GM12874 (cell line): Measurements from ENCODE around the gene DHCR24.

Experiments used
- TF ChIP-seq, protein P1 (sequence below): IDR thresholded peaks from 2 replicates; pipeline ENCODE4 v1.5.1; 2011; ENCODE audit warnings: low read depth, mild to moderate bottlenecking, control low read depth, low read length, moderate library complexity; ENCODE audit not compliant: insufficient read depth

DHCR24 gene

DNA sequence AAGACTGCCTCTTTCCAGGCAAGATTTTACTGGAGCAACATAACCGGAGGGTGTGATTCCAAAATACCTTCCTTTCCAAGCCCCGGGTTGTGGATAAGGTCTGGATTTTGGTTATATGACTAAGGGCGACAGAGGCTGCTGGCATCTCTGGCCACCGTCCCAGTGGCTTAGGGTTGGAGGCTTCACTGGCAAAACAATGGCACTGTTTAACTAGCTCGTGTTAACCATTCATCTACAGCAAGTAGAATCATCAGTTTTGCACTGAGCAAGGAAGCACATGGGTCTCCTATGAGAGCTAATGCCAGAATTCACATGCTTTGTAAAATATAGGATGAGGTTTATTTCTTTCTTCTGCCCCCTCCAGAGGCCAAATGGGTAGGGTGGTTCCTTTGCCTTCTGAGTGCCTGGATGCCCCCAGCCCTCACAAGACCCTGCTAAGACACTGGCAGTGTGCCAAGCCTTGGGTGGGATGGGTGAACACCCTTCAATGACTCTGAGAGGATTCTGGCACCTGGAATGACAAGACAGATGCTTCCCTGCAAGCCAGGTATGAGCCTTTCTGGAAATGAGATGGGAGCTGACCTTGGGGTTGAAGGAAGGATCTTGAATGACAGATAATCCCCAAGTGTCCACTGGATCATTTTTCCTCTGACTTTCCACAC lies 36.8 kb downstream of the DHCR24 start:
- TF ChIP-seq, protein P1, sequence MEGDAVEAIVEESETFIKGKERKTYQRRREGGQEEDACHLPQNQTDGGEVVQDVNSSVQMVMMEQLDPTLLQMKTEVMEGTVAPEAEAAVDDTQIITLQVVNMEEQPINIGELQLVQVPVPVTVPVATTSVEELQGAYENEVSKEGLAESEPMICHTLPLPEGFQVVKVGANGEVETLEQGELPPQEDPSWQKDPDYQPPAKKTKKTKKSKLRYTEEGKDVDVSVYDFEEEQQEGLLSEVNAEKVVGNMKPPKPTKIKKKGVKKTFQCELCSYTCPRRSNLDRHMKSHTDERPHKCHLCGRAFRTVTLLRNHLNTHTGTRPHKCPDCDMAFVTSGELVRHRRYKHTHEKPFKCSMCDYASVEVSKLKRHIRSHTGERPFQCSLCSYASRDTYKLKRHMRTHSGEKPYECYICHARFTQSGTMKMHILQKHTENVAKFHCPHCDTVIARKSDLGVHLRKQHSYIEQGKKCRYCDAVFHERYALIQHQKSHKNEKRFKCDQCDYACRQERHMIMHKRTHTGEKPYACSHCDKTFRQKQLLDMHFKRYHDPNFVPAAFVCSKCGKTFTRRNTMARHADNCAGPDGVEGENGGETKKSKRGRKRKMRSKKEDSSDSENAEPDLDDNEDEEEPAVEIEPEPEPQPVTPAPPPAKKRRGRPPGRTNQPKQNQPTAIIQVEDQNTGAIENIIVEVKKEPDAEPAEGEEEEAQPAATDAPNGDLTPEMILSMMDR, result no peak

DNA sequence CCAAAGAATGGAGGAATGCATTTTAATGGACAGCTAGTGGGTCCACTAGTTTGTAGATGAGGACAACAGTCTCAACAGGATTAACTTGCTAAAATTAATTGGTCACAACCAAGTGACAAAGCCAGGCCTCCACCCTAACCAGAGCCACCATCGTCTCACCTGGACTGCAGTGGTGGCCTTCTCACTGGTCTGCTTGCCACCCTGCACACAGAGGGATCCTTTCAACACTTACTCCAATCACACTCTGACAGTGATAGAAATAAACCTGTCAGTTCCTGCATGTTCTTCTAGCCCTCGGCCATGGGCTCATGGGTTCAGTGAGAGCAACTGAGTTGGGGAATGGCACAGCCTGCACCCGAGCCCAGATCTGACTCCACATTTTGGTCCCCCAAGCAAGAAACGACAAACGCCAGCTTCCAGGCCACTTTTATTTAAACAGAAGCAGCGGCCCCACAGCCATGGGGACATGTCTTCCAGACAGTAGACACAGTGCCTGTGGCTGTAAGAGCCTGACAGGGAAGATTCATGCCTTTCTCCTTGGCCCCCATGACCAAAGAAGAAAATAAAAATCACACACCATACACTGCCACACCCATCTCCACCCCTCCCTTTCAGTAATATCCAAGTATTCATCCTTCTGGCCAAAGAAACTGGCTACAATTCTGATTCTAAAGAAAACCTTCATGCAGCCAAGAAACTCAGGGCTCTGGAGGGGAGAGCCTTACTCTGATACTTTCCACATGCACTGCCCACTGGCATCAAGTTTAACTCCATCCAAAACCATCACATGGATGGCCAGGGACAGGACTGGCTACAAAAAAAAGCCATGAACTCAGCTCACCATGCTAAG lies 37.6 kb downstream of the DHCR24 start:
- TF ChIP-seq, protein P1, result no peak

DNA sequence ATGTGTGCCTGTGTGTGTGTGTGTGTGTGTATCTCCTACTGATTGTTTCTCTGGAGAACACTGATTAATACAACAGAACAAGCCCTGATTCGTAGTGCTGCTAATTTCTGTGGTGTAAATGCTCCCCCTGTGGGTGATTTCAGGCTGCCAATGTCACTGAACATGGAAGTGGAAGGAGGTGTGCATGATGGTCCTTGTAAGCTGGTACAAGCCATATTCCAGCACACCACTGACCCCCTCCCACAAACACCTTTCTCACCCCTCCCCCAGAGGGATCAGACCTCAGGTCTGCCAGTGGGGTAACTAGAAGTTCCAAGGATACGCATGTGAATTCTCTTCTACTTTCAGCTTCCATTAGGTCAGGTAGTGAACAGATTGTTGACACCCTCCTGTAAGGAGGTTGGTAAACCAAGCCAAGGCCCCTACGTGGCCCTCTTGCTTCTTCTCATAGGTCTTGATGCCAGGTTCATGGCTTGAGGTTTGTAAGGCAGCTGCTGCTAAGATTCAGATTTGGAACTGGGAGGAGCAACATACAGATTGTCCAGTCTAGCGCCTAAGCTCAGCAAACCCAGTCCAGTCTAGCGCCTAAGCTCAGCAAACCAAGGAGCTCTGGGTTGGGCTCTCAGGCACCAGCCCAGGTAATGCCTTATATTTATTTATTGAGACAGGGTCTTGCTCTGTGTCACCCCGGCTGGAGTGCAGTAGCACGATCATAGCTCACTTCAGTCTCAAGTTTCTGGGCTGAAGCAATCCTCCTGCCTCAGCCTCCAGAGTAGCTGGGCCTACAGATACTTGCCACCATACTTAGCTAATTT lies 38.7 kb downstream of the DHCR24 start:
- TF ChIP-seq, protein P1, result no peak

DNA sequence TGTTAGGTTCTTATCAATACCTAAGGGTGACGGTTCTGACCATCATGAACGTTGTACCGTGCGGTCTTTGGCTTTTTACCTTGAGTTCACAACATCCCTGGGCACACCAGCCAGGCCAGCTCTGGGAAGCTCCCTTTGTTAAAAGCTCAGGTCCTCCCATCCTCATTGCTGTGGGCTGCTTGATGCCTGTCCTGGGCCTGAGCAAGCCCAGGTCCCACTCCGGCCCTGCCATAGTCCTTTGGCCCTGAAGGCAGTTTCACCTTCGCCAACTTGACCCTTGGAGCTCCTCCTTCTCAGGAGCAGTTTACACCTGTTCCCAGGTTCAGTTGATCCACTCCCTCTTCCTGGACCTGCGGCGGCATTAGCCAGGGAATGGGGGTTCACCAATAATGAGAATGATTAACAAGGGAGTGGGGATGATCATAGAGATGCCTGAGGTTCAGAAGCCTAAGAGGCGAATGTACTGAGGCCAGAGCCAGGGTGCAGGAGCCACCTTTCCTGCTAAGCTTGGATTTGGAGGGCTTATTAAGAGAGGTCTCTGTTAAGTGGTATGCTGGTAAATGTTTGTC lies 40.2 kb downstream of the DHCR24 start:
- TF ChIP-seq, protein P1, result no peak

DNA sequence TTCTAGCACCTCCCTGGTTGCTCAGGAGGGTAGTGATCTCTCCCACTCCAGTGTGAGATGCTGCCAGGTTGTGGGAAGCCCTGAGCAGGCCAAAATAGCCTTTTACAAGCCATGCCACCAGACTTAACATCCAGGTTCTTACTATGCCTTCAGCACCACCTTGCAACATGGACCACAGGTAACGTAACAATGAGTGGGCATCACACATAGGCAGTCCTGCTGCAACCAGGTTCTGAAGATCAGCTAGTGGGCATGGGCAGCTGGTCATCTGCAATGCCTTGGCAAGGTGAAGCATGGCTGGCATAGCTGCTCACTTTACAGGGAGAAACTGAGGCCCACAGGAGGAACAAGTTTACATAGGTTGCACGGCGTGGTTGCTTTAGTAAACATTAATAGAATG lies 40.7 kb downstream of the DHCR24 start:
- TF ChIP-seq, protein P1, result no peak

DNA sequence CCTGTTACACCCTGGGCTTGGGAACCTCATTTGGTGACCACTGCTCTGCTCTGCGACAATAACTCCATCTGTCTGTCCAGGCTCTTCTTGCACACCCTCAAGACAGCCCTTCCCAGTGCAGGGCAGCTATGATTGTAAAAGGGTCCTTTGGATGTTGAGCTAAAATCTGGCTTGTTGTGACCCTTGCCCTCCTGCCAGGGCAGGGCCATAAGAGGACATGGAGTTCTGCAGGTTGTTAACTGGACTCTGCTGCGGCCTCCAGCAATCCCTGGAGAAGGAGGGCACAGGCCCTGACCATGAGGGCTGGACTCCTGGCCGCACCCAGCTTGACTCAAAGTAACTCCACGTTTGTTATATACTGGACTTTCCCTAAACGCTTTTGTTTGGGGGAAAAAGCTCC lies 41.2 kb downstream of the DHCR24 start:
- TF ChIP-seq, protein P1, result no peak

DNA sequence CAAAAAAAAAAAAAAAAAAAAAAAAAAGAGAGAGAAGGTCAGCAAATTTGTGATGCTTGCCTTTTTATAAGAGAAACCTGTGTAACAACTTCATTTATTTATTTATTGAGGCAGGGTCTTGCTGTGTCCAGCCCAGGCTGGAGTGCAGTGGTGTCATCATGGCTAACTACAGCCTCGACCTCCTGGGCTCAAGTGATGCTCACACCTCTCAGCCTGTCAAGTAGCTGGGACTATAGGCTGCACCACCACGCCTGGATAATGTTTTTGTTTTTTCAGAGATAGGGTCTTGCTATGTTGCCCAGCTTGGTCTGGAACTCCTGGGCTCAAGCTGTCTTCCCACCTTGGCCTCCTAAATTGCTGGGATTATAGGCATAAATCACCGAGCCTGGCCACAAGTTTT lies 42.4 kb downstream of the DHCR24 start:
- TF ChIP-seq, protein P1, result no peak
